HepG2 (cell line): ENCODE results near the gene JAG1. TPM values are rescaled to one million over a fixed set of nuclear protein-coding genes. Genes with fewer than 3 reads are reported as not detected.

Source experiments
- HIC2 ChIP-seq: sonication (generic); formaldehyde crosslinking; IDR thresholded peaks from 2 replicates; pipeline ENCODE4 v1.9.0; 2022; ENCODE audit warnings: low read depth, missing genetic modification reagents
- MLLT10 ChIP-seq: sonication (generic); formaldehyde crosslinking; IDR thresholded peaks from 2 replicates; pipeline ENCODE4 v1.4.0; 2020; ENCODE audit warnings: missing genetic modification reagents
- NKX3-1 ChIP-seq: sonication (generic); formaldehyde crosslinking; IDR thresholded peaks from 2 replicates; pipeline ENCODE4 v1.5.0; 2020; ENCODE audit warnings: missing genetic modification reagents
- PBX2 ChIP-seq: IDR thresholded peaks from 2 replicates; pipeline ENCODE4 v1.6.1; 2016; ENCODE audit warnings: control low read depth
- RBM22 ChIP-seq: fragments of 200-400 bp; formaldehyde crosslinking; optimal IDR thresholded peaks from 2 replicates; pipeline ENCODE3; 2017; ENCODE audit warnings: mild to moderate bottlenecking, low read length, moderate library complexity
- SIN3A ChIP-seq: IDR thresholded peaks from 2 replicates; pipeline ENCODE4 v1.6.1; 2011; ENCODE audit warnings: low read depth, mild to moderate bottlenecking, control low read depth, low read length, borderline replicate concordance
- SKIL ChIP-seq: sonication (generic); formaldehyde crosslinking; IDR thresholded peaks from 2 replicates; pipeline ENCODE4 v1.8.0; 2022; ENCODE audit warnings: missing genetic modification reagents, mild to moderate bottlenecking, moderate library complexity, borderline replicate concordance
- SMAD9 ChIP-seq: sonication (generic); formaldehyde crosslinking; IDR thresholded peaks from 2 replicates; pipeline ENCODE4 v1.5.1; 2020; ENCODE audit warnings: mild to moderate bottlenecking, missing genetic modification reagents
- SRSF1 ChIP-seq: fragments of 200-400 bp; formaldehyde crosslinking; optimal IDR thresholded peaks from 2 replicates; pipeline ENCODE3; 2017; ENCODE audit warnings: mild to moderate bottlenecking, low read depth, low read length, moderate library complexity
- TRIM22 ChIP-seq: fragments of 450-650 bp; IDR thresholded peaks from 2 replicates; pipeline ENCODE4 v1.6.1; 2017
- UBTF ChIP-seq: sonication (generic); formaldehyde crosslinking; IDR thresholded peaks from 2 replicates; pipeline ENCODE4 v1.4.0; 2020; ENCODE audit warnings: mild to moderate bottlenecking, missing genetic modification reagents
- USF2 ChIP-seq, 2 experiments: sonication (generic) in 1 of 2; formaldehyde crosslinking in 1 of 2; IDR thresholded peaks; 2 replicates each; pipeline versions ENCODE4 v1.5.1 to v1.6.1; 2011 to 2020; ENCODE audit warnings: borderline replicate concordance in 1 of 2, low read depth in 1 of 2, low read length in 1 of 2, mild to moderate bottlenecking in 1 of 2, missing genetic modification reagents in 1 of 2, moderate library complexity in 1 of 2
- ZNF230 ChIP-seq: sonication (generic); formaldehyde crosslinking; IDR thresholded peaks from 2 replicates; pipeline ENCODE4 v1.4.0; 2020; ENCODE audit warnings: mild to moderate bottlenecking, missing genetic modification reagents
- ZNF597 ChIP-seq: sonication (generic); formaldehyde crosslinking; IDR thresholded peaks from 2 replicates; pipeline ENCODE4 v1.5.0; 2020; ENCODE audit warnings: missing genetic modification reagents
- ZNF891 ChIP-seq: sonication (generic); formaldehyde crosslinking; IDR thresholded peaks from 2 replicates; pipeline ENCODE4 v1.5.0; 2020; ENCODE audit warnings: mild to moderate bottlenecking, missing genetic modification reagents
- polyA plus RNA-seq, 8 experiments: library from polyadenylated mRNA; depleted of rRNA in 3 of 8; stranded (reverse) in 7 of 8; unstranded in 1 of 8; fragments of >200 nt; fragmentation: Illumina TruSeq in 4 of 8; extraction: Trizol in 4 of 8; gene quantifications; 2 replicates each; pipeline versions ENCODE4 v1.2.1 to v1.2.3, GENCODE V29; 2011 to 2016; ENCODE audit warnings: low read depth in 4 of 8, missing spikeins in 1 of 8, mixed read lengths in 1 of 8; ENCODE audit not compliant: insufficient read depth in 1 of 8
- total RNA-seq, 5 experiments: library from RNA; depleted of rRNA; stranded (reverse); fragments of >200 nt; fragmentation: Illumina TruSeq; extraction: Trizol; gene quantifications; 2 replicates each; pipeline ENCODE4 v1.2.3, GENCODE V29; 2016; ENCODE audit warnings: low read depth in 1 of 5

Gene JAG1
- total and polyA plus RNA-seq, 2 of the 13 experiments (the other 11 are each of a cell fraction or from before 2014, with no cell fraction given) = 47.1 to 56.3 TPM

- no peak for TF ChIP-seq PBX2 (CRISPR knock-in tag)
- TF ChIP-seq ZNF891 (CRISPR knock-in tag) = no peak
- no peak for TF ChIP-seq UBTF (CRISPR knock-in tag)
- TF ChIP-seq ZNF230 (CRISPR knock-in tag) = no peak
- TF ChIP-seq ZNF597 = no peak
- TF ChIP-seq SIN3A = 0 out of 2 replicates have a peak, but pooled peaks have one; percentile 33
- peak; percentile 64 for TF ChIP-seq HIC2 (CRISPR knock-in tag)
- no peak for TF ChIP-seq USF2 (IDR thresholded peaks at IDR 0.05; ENCODE audit: low read depth, low read length)
- TF ChIP-seq USF2 (CRISPR knock-in tag; IDR thresholded peaks at IDR 0.05; ENCODE audit: borderline replicate concordance) = no peak
- no peak for TF ChIP-seq TRIM22
- TF ChIP-seq SMAD9 (CRISPR knock-in tag) = no peak
- no peak for TF ChIP-seq NKX3-1 (CRISPR knock-in tag)
- TF ChIP-seq SKIL (CRISPR knock-in tag) = peak; percentile 66; the same call in 1 of the 2 replicates
- no peak for TF ChIP-seq MLLT10 (CRISPR knock-in tag)
- no peak for TF ChIP-seq SRSF1
- TF ChIP-seq RBM22 = no peak
These were observed 34.8 kb upstream of the JAG1 start (continued) for GRCh38 chr20:10708351-10709185.
